ENCODE data around the gene PTPA.

DNA sequence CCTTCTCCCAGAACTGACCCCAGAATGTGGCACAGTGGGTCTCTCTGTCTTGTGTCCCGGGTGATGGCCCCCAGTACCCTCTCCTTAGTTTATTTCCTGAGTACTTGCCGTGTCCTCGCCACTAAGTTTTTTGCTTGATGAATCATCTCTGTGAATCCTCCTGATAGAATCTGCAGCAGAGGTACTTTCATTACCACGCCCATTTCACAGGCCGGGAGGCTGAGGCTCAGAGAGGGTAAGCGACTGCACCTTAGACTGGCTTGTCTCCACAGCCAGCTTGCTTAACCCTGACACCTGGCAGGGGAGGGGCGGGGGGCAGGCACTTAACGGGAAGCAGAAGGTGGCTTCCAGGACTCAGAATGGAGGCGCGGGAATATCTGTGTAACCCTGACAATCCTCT, 74.8 kb downstream of the PTPA start:
- no peak for TF ChIP-seq POLR2AphosphoS5 (IDR thresholded peaks at IDR 0.05; ENCODE audit: low read depth, low read length)
- TF ChIP-seq POLR2A (IDR thresholded peaks at IDR 0.05; ENCODE audit: low read depth, low read length): no peak
- TF ChIP-seq TAF1 (IDR thresholded peaks at IDR 0.05; ENCODE audit: low read depth, low read length): no peak
- TF ChIP-seq PAX5 (IDR thresholded peaks at IDR 0.05; ENCODE audit: insufficient read depth, low read length, severe bottlenecking): no peak
- TF ChIP-seq POU2F2 (IDR thresholded peaks at IDR 0.05; ENCODE audit: low read depth, low read length): no peak
- no peak for TF ChIP-seq SPI1 (IDR thresholded peaks at IDR 0.05; ENCODE audit: low read depth, low read length)
